ENCODE results near the gene POU6F2.

POU6F2 gene

GRCh38 chr7:38929460-38930171, 48.1 kb upstream of the POU6F2 start:
- H3K4me1 ChIP-seq (ENCODE audit: control insufficient read depth, insufficient read depth, low read length): no peaks in the 10 kb centered on the region
- H3K36me3 ChIP-seq (ENCODE audit: control insufficient read depth in 2 of 2, insufficient read depth in 1 of 2, low read length in 2 of 2): no peaks in the 10 kb centered on the region
- ChIA-PET POLR2A (no interaction called here), CTCF (interaction anchor here (0.6 to 0.7 kb wide), 2 partner anchors 512 to 591 kb away, joined by 3 read pairs; no protein-coding TSS in a partner anchor)
- TF ChIP-seq ZNF266 (tag by site-specific recombination; IDR thresholded peaks at IDR 0.05; ENCODE audit: low read depth): no peak
- no peak overlapping the region for H3K4me3 ChIP-seq (ENCODE audit: low read depth, low read length)
- H3K27ac ChIP-seq (ENCODE audit: extremely low read depth, low read depth, low read length): no peak overlapping the region
- no peaks in the 10 kb centered on the region for H3K9me3 ChIP-seq (ENCODE audit: control insufficient read depth, insufficient read depth, low read depth, low read length)

- Histone ChIP-seq H3K36me3 (ENCODE audit: control insufficient read depth in 2 of 2, insufficient read depth in 1 of 2, low read length in 2 of 2) (no peaks in the 10 kb centered on the region), H3K4me3 (ENCODE audit: low read depth, low read length) (no peak overlapping the region), H3K4me1 (ENCODE audit: control insufficient read depth, insufficient read depth, low read length) (no peaks in the 10 kb centered on the region), H3K9me3 (ENCODE audit: control insufficient read depth, insufficient read depth, low read depth, low read length) (no peaks in the 10 kb centered on the region), H3K27ac (ENCODE audit: extremely low read depth, low read depth, low read length) (no peak overlapping the region)
- ChIA-PET POLR2A (interaction anchor here (0.6 kb wide), 1 partner anchor 55 kb away, joined by 3 read pairs; no protein-coding TSS in a partner anchor), CTCF (interaction anchor here (0.6 to 2.1 kb wide), 23 partner anchors 11 to 747 kb away, joined by 3 to 13 read pairs (median 3); no protein-coding TSS in a partner anchor)
- TF ChIP-seq ZNF184 (tag by site-specific recombination; IDR thresholded peaks at IDR 0.05): no peak
- TF ChIP-seq ZNF398 (tag by site-specific recombination; IDR thresholded peaks at IDR 0.05): no peak
- TF ChIP-seq ATF2 (tag by site-specific recombination; IDR thresholded peaks at IDR 0.05; ENCODE audit: low read depth): no peak
- TF ChIP-seq PRDM6 (tag by site-specific recombination; IDR thresholded peaks at IDR 0.05): no peak
- no peak for TF ChIP-seq ZNF830 (tag by site-specific recombination; IDR thresholded peaks at IDR 0.05; ENCODE audit: low read depth)
- no peak for TF ChIP-seq ZNF785 (tag by site-specific recombination; IDR thresholded peaks at IDR 0.05)
- no peak for TF ChIP-seq KLF7 (tag by site-specific recombination; IDR thresholded peaks at IDR 0.05; ENCODE audit: borderline replicate concordance)
- no peak for TF ChIP-seq ZBTB6 (tag by site-specific recombination; IDR thresholded peaks at IDR 0.05)
- TF ChIP-seq ZNF660 (tag by site-specific recombination; IDR thresholded peaks at IDR 0.05): 0 out of 2 replicates have a peak, but pooled peaks have one; percentile 44
- no peak for TF ChIP-seq MYNN (tag by site-specific recombination; IDR thresholded peaks at IDR 0.05; ENCODE audit: borderline replicate concordance)
- peak; percentile 66 for TF ChIP-seq ZNF654 (tag by site-specific recombination; IDR thresholded peaks at IDR 0.05; ENCODE audit: low read depth)
- TF ChIP-seq INSM2 (tag by site-specific recombination; IDR thresholded peaks at IDR 0.05): no peak
- no peak for TF ChIP-seq ZNF623 (tag by site-specific recombination; IDR thresholded peaks at IDR 0.05)
- no peak for TF ChIP-seq ZNF37A (tag by site-specific recombination; IDR thresholded peaks at IDR 0.05)
- no peak for TF ChIP-seq ZSCAN30 (tag by site-specific recombination; IDR thresholded peaks at IDR 0.05)
- no peak for TF ChIP-seq GLIS1 (tag by site-specific recombination; IDR thresholded peaks at IDR 0.05)
- TF ChIP-seq ZBTB17 (tag by site-specific recombination; IDR thresholded peaks at IDR 0.05): no peak
- TF ChIP-seq ZSCAN18 (tag by site-specific recombination; IDR thresholded peaks at IDR 0.05): no peak
- no peak for TF ChIP-seq BCL11A (tag by site-specific recombination; IDR thresholded peaks at IDR 0.05; ENCODE audit: low read depth)
- TF ChIP-seq ZNF639 (tag by site-specific recombination; IDR thresholded peaks at IDR 0.05): no peak
- TF ChIP-seq PRDM1 (tag by site-specific recombination; IDR thresholded peaks at IDR 0.05): peak; percentile 45; the same call in 1 of the 2 replicates
Observed at GRCh38 chr7:38932509-38933168, 45.1 kb upstream of the POU6F2 start.

Data from HEK293 (cell line).